A172 (cell line): Measurements from ENCODE around the gene IL1F10. TPM values are rescaled to one million over a fixed set of nuclear protein-coding genes. Genes with fewer than 3 reads are reported as not detected.

Experiments used
- DNase-seq: peaks from one replicate; pipeline ENCODE4 v3.0.0-alpha.2; 2015; ENCODE audit warnings: low spot score
- total RNA-seq: library from RNA; depleted of rRNA; stranded (reverse); fragments of >200 nt; shearing (Covaris generic); gene quantifications from 2 replicates; pipeline ENCODE4 v1.2.3, GENCODE V29; 2014; rRNA removed

The IL1F10 gene
- total RNA-seq, 1 experiment from 2014 or later = not detected

DNA sequence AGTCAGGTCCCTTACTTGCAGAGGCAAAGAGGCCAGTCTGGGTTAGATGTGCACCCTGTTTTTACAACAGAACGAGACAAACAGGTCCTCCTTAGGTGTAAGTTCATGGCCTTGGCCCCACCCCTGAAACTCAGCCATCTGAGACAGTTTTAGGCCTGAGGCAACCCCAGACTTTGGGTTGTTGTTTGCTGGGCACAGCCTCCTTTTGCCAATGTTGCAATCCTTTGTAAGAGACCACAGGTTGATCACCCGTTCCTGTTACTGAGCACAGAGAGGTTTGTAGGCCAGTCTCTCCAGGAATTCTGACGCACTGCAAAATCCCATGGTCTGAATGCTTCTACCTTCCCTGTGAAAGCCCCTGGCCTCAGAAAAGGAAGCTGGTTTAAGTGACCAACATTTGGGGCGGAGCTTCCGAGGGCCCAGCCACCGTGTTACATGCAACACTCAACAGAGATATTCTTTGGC, 44.1 kb downstream of the IL1F10 start:
- no peak for DNase-seq

DNA sequence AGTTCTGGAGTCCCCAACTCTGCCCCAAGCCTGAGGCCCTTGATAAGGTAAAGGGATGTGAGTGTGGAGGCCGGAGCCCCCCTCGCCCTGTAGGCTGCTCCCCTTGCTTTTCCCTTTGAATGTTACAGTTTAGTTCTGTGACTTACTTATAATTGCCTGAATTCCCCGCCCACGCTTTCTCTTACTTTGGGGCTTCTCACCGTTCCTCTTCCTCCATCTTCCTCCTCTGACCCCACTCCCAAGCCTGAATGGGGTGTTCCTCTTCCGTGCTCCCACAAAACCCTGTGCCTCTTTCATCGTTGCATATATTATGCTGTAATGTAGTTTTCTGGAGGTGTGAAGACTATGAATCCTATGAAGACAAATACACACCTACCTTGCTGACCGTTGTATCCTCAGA, 44.7 kb downstream of the IL1F10 start:
- no peak for DNase-seq

DNA sequence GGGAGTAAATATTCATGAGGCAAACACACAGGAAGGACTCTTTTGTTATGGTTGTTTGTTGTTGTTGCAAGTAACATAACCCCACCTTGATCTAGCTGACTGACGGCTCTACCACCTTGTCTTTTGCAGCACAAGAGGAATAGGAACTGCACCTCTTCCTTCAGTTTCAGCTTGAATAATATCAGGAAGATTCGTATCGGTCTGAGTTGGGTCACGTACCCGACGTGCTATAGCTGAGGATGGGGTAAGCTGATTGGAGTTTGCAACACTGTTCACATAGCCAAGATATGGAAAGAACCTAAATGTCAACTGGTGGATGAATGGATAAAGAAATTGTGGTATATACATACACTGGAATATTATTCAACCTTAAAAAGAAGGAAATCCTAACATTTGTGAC, 45.1 kb downstream of the IL1F10 start:
- no peak for DNase-seq

DNA sequence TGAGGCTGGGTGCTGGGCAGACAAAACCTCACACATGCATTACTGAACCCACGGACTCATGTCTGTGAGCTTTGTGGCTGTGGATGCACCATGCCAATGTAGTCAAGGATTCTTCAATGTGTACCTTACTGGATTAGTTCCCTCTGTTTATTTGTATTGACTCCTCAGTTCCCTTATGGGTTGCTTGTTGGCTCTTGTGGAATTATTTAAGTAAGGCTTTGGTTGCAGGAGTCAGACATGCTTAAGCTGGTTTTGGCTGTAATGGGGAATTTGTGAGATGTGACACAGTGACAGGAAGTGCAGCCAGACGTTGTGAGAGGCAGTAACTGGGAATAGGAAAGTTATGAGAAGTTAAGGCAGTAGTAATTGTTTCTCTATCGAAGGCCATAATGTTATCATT, 46.0 kb downstream of the IL1F10 start:
- DNase-seq = no peak

DNA sequence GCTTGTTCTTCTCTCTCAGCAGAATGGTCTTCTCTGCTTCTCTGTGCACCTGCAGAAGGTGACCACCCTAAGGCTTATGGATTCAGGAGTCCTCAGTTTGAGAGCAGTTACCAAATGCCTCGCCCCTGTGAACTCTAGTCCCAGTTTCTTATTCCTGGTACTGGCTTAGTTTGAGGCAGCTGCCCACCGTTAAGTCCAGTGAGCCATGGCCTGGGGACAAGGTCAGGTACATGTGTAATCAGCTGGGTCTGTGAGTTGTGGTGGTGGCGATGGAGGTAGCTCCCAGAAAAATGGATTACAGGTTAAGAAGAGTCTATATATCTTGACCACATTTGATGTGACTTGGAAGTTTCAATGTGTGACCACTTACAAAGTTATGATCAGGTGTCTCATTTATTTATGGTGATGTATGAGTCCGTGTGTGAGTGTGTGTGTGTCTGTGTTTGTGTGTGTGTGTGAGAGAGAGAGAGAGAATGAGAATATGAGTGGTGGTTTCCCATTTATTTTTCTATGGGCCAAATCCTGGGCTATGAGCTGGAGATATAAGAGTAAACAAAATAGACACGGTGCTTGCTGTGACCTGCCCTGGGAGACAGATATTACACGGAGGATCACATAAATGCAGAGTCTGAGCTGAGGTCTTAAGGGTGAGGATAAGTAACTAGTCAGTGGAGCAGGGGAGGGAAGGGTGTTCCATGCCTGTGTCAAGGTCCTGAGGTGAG, 46.6 kb downstream of the IL1F10 start:
- DNase-seq = no peak

DNA sequence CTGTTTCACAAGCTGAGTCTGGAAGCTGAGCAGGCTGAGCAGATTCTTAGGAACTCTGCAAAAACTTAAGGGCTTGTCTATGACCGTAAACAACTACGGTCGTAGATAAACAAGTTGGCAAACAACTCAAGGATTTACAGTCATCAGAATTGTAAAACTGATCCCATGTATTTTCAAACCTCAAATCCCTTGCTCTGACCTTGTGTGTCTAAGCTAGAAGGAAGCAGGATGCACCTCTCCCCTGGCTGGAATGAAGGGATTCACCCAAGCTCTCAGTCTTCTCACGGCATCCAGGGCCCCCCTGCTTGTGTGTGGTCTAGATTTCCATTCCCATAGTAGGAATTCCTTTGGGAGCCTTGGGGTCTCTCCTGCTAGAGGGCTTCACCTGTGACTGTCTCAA, 47.2 kb downstream of the IL1F10 start:
- no peak for DNase-seq

DNA sequence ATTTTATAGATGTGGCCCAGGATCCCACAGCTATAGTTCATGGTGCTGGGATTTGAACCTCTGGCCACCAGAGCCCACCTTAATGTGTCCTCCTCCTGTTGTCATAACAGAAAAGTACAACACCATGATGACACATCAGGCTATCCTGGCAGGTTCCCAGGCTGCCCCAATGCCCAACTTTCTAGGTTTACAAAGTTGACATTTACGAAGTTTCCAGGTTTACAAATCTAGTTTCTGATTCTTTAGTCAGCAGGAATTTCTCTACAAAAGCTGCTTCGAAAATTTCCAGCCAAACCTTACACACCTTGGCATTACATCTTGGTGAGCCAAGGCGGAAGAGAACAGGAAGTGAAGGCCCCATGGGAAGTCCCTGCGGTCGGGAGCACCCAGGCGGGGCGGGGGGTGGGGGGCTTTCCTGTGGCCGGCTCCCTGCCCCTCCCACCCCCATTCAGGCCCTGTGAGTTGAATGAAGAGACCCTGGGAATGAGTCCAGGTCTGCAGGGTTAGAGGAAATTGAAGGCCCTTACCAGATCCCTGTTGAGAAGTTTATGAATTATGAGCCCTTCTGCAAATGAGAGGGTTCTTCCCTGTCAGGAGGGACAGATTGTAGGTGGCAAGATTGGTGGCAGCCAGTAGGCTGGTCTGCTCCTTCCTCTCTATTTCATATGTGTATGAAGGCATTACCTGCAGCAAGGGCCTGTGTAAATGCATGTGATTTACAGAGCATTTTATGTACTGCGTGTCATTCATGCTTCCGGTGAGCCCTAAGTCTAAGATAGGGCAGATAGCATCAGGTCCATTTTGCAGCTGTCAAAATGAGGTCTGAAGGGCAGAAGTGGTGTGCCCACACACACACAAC, 48.6 kb downstream of the IL1F10 start:
- no peak for DNase-seq

DNA sequence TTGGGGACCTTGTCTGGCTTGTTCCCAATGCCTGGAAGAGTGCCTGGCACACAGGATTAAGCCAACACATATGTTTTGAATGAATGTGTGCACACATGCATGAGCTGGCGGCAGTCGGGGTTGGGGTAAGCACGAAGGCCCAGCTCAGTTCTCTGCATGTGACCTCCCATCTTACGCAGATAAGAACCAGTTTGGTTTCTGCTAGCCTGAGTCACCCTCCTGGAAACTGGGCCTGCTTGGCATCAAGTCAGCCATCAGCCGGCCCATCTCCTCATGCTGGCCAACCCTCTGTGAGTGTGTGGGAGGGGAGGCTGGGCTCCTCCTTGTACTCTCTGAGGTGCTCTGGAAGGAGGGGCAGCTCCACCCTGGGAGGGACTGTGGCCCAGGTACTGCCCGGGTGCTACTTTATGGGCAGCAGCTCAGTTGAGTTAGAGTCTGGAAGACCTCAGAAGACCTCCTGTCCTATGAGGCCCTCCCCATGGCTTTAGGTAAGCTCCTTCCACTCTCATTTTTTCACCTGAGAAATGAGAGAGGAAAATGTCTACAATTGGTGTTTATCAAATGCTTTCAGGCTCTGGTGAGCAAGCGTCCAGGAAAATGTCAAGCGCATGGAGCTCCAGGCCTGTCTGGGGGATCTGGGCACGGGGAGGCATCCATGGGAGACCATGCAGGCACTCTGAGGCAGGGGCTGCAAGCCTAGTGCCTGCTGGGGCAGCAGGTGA, 49.9 kb downstream of the IL1F10 start:
- DNase-seq = peak; percentile 48

DNA sequence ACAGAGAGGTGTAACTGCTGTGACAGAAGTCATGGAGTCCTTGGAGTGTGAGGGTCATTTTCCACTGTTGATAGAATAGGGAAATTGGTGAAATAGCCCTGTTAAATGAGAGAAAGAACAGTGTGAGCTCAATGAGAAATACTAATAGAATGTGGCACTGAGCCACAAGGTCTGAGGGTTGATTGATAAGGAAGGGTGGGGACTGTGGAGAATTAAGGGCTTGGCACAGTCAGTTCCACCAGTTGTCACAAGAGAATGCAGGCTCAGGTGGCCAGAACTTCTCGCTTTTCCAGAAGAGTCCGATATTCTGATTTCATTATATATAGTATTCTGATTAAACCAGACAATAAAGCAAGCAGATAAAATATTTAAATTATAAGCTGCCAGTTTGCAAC, 50.5 kb downstream of the IL1F10 start:
- no peak for DNase-seq

DNA sequence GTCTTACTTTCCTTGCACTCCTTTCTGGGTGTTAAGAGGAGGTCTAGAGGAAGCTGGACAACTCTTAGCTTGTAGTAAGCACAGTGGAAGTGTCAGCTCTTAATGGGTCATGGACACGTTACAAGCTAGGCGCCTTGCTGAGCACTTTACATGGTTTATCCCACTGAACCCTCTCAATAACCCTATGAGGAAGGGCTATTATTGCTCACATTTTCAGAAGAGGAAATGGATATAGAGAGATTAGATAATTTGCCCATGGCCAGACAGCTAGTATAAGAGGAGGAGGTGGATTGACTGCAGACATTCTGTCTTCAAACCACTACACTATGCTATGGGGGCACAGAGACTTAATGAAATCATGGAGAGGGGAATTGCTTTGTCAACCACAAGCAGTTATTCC, 51.3 kb downstream of the IL1F10 start:
- DNase-seq = no peak

DNA sequence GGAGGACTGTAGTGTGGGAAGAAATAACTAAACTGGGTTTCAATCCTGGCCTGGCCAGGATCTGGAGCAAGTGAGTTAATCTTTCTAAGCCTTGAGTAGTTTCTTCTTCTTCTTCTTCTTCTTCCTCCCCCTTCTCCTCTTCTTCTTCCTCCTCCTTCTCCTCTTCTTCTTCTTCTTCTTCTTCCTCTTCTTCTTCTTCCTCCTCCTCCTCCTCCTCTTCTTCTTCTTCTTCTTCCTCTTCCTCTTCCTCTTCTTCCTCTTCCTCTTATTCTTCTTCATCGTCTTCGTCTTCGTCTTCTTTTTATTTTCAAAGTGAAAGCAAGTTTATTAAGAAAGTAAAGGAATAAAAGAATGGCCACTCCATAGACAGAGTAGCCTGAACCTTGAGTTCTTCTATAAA, 53.1 kb downstream of the IL1F10 start:
- DNase-seq = no peak

DNA sequence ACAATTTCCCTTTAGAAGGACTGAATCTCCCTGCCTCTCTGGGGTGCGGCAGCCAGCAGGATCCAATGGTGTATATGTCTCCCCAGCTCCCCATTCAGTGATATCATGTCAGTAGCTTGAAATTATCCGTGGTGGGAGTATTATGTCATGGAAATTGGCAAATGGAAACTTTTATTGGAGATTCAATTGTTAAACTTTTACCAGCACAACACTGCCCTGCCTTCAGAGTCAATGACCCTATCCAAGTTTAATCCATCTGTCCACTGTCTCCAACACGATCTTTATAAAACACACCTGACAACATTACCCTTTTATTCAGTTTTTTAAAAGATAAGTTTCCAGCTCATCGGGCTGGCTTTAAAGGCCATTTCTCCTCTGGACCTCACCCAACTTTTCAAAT, 54.6 kb downstream of the IL1F10 start:
- DNase-seq = no peak

DNA sequence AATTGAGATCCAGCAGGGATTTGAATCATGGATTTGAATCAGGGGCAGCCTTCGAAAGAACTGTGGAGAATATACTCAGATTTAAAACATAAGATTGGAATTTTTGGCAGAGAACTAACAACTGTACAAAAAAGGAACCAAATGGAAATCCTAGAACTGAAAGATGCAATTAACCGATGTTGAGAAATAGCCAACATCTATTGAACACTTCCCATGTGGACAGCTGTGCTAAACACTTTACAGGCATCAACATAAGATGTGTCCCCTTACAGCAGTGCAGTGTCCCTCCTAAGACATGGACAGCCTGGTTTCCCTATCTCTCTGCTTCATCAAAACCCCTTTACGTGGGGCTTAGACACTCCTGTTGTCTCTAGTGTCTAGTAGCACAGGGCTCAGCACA, 56.0 kb downstream of the IL1F10 start:
- DNase-seq = no peak

DNA sequence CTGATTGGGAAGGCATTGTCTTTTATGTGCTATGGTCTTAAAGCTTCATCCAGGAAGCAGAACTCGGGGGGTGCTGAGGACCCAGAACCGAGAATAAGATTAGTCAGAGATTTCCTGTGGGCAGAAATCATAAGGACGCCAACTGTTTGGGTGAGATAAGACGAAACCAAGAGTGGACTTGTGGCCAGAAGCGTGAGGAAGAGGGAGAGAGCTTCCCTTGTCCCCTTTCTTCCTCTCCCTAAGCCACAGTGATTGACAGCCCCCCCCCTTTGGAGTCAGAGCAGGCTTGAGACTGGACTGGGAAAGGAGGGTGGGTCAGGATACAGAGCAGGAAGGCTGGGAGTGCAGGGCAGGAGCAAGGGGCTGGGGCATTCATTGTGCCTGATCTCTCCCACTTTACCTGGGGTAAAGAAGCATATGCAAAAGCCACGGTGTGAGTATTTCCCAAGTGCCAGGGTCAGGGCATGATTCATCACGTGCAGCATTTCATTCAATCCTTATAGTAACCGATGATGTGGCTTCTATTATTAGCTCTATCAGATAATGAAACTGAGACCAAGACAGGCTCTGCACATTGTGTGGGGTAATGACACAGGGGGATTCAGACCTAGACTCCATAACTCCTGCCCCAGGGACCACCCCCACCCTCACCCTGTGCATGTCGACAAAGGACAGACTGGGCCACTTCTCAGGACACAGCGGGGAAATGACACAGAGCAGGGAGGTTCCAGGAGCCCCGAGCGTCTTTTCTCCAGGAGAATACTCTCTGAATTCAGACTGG, 56.6 kb downstream of the IL1F10 start:
- peak; percentile 46 for DNase-seq

Other genes with a start within 250 kb of the IL1F10 start
- 0.19 TPM in 1 of 2 replicates, not detected in the other for gene IL1B, start 231.2 kb upstream of the IL1F10 start, total RNA-seq
- not detected in 2 replicates for gene IL37, start 156.8 kb upstream of the IL1F10 start, total RNA-seq
- not detected in 2 replicates for gene IL36G, start 90.0 kb upstream of the IL1F10 start, total RNA-seq
- not detected in 2 replicates for gene IL36A, start 62.5 kb upstream of the IL1F10 start, total RNA-seq
- 0.19 TPM in 1 of 2 replicates, not detected in the other for gene IL36B, start 15.1 kb upstream of the IL1F10 start, total RNA-seq
- not detected in 2 replicates for gene IL36RN, start 8.8 kb upstream of the IL1F10 start, total RNA-seq
- 0.41 TPM in 1 of 2 replicates, not detected in the other for gene IL1RN, start 59.6 kb downstream of the IL1F10 start, total RNA-seq
- 10.0 and 10.2 TPM in 2 replicates for gene PSD4, start 106.0 kb downstream of the IL1F10 start, total RNA-seq
- gene PAX8, start 211.0 kb downstream of the IL1F10 start, total RNA-seq = 1.4 and 1.8 TPM in 2 replicates